GM21825 (cell line): ENCODE results near the gene ZMAT1.
"Not testable (repeated sequence)": the region's sequence is repeated elsewhere in the genome, so short reads cannot be mapped to it uniquely, and the experiment has no call there.

Experiments
- ATAC-seq: cut with Tn5 transposase; IDR thresholded peaks from one replicate; pipeline ENCODE4 v1.9.1; 2021; ENCODE audit warnings: mild to moderate bottlenecking, moderate library complexity; ENCODE audit not compliant: unreplicated experiment

Gene ZMAT1

DNA sequence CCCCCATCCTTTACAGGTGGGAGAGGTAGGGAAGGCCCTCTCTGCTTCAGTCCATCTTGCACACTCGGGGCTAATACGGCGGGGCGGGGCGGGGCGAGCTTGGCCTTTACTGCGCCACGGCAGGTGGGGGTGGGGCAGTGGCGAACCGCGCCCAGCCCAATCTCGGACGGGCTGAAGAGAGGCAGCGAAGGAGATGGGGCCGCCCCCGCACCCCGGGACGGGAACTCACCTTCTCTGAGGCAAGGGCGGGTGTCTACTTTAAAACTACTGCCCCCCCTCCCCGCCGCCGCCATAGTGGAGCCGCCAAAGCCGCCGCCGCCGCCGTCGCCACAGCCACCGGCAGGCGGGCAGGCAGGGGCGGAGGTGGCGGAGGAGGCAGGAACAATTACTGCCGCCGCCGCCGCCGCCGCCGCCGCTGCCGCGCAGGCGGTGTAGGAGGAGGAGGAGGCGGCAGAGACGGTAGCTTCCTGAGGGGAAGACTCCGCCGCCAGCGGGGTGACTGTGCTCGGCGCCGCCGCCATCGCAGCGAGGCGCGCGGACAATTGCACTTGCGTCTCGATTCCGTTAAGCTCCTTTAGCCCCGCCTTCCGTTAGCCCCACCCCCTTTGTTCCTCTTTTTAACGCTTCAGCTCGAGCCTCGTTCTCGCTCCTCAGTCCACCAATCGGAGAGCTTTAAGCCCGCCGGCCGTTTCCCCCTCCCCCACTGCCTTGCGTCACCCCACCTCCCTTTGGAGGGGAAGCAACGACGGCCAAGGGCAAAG is at the start of gene ZMAT1:
Gene ZMAT1, minus strand, starts transcription at position 540 of the 761 bp plus-strand sequence. Its CDS starts 19 bp downstream, at position 521.
- peak; percentile 90 for ATAC-seq

DNA sequence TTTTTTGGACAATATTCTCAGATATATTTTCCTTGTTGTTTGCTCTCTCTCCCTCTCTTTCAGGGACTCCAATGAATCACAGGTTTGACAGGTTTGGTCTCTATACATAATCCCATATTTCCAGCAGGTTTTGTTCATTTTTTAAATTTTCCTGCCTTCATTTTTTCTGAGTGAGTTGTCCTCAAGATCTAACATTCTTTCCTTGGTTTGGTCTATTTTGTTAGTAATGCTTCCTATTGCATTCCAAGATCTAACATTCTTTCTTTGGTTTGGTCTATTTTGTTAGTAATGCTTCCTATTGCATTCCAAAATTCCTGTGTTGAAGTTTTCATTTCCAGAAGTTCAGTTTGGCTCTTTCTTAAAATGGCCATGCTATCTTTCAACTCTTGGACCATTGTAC is 45.3 kb upstream of the ZMAT1 start:
- no peak for ATAC-seq

- ATAC-seq = no peak
Observed at GRCh38 chrX:101973066-101973465, 41.2 kb upstream of the ZMAT1 start.

DNA sequence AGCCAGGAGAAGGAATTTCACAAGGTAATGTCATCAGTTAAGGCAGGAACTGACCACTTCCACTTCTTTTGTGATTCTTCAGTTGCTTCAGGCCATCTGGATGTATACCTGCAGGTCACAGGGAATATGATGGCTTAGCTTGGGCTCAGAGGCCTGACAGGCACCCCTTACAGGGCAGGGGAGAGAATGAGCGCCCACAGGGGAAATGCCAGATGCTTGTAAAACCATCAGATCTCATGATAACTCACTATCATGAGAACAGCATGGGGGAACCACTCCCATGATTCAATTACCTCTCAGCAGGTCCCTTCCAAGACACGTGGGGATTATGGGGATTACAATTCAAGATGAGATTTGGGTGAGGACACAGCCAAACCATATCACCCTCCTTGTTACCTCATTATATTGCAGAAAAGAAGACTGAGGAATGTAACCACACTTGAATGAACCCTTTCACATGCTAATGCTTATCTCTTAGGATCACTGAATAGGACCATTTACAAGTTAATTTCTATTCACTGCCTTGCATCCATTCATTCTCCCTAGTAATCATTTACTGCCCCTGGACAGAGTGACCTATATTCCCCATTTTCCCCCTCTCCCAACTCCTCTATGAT is 33.2 kb upstream of the ZMAT1 start:
- not testable (repeated sequence) for ATAC-seq

GRCh38 chrX:101958139-101958538 is 26.3 kb upstream of the ZMAT1 start:
- ATAC-seq = no peak

- ATAC-seq = no peak
Observed at GRCh38 chrX:101957174-101957573, 25.3 kb upstream of the ZMAT1 start.

DNA sequence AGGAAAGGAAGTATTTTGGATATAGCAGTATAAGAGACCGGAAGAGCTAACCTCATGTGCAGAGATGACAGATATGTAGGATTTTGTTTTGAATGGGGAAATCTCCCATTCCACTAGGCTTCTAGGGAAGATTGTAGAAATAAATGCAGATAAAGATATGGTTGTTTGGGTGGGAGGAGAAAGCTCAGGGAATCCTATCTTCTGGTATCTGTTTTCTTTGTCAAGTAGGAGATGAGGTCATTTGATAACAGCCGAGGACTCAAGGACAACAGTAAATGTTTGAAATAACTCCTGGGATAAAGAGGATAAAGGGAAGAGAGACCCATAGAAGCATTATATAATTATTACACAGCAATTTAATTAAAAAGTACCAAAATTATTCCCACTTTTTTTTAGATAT is 24.7 kb upstream of the ZMAT1 start:
- no peak for ATAC-seq

DNA sequence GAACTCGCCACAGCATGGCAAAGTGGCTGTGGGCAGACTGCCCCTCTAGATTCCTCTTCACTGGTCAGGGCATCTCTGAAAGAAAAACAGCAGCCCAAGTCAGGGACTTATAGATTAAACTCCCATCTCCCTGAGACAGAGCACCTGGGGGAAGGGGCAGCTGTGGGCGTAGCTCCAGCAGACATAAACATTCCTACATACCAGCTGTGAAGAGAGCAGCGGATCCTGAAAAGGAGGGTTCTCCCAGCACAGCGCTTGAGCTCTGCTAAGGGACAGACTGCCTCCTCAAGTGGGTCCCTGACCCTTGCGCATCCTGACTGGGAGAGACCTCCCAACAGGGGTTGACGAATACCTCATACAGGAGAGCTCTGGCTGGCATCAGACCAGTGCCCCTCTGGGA is 18.8 kb upstream of the ZMAT1 start:
- no peak for ATAC-seq

DNA sequence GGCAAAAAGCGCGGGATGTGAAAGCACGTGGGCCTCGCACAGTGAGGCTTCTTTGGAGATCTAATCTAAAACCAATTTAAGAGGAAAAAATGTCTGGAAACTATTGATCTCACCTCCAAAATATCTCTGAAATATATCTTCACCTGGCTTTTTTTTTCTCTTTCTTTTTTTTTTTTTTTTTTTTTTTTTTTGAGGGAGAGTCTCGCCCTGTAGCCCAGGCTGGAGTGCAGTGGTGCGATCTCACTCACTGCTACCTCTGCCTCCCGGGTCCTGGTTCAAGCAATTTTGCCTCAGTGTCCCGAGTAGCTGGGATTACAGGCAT is 383 bp upstream of the ZMAT1 start:
- ATAC-seq = no peak

GRCh38 chrX:101931136-101931487 is 715 bp downstream of the ZMAT1 start:
- ATAC-seq = peak; percentile 9

DNA sequence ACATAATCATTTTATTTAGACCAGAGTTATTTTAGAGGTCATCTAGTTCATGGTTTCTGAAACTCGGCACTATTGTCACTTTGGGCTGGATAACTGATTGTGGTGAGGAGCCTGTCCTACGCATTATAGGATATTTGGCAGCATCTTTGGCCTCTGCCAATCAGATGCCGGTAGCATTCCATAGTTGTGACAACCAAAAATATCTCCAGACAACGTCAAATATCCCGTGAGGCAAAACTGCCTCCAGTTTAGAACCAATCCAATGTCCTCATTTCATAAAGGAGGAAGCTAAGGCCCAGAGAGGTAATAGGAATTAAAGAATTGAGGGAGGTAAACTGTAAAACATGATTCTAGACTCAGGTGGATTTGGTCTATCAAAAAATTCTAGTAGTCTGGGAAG is 6.1 kb downstream of the ZMAT1 start:
- ATAC-seq = no peak

DNA sequence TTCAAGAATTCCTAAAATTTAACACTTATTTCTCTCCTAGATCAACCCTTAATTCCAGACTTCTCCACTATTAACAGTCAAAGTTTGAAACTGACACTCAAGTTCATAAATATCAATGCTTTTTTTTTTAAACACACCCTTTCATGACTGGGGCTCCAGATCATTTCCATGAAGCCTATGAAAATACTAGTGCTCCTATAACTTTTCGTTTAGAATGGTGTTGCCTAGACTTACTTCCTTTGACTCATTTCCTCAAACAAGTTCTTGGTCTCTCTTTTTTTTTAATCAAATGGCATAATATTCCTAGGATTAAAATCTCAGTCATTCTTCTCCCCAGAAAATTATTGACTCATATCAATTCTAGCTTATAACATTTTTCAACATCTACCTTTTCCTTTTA is 13.1 kb downstream of the ZMAT1 start:
- no peak for ATAC-seq

DNA sequence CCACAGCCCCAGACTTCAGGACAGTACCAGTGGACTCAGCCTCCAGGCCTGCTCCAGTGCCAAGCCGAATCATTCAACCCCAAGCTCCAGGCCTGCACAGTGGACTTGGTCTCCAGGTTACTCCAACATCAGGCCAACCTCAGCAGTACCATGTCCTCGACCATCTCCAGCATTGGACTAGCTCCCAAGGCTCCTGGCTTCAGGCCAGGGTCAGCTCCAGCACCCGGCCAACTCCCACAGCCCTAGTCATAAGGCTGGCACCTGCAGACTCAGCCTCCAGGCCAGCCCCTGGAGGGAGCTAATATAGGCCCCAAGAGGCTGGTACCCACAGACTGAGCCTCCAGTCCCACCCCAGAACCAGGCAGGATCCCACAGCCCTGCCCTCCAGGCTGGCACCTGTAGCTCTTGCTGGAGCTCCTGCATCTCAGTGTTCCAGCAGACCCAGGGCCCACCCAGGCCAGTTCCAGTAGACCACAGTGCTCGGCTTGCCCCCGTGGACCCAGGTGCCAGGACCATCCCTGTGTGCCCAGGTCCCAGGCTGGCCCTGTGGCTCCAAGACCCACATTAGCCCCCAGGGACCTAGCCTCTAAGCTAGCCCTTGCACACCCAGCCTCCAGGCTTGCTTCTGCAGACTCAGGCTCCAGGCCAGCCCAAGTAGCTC is 25.6 kb downstream of the ZMAT1 start:
- ATAC-seq = no peak

- ATAC-seq = no peak
Observed at GRCh38 chrX:101904996-101905395, 26.8 kb downstream of the ZMAT1 start.
